Islet of Langerhans (tissue), 1 donor: ENCODE data around the gene ASCC3.

Source experiments
- FAIRE-seq: peaks from one replicate; lab custom pipeline; 2011; peaks lifted over from hg19 to GRCh38; lab: Jason Lieb, UNC

The ASCC3 gene

GRCh38 chr6:100462706-100463629 lies 418.2 kb downstream of the ASCC3 start:
- no peak for FAIRE-seq

GRCh38 chr6:100461917-100462705 lies 419.0 kb downstream of the ASCC3 start:
- peak; percentile 65 for FAIRE-seq

GRCh38 chr6:100461278-100461916 lies 419.7 kb downstream of the ASCC3 start:
- no peak for FAIRE-seq

- FAIRE-seq, result no peak
Measured at GRCh38 chr6:100460650-100461204, 420.4 kb downstream of the ASCC3 start.

GRCh38 chr6:100459592-100460184 lies 421.4 kb downstream of the ASCC3 start:
- peak; percentile 84 for FAIRE-seq

GRCh38 chr6:100458841-100459591 lies 422.1 kb downstream of the ASCC3 start:
- no peak for FAIRE-seq
